Right forelimb (tissue), 1 donor: ENCODE results near the gene OTOP3.
"Not testable (repeated sequence)": the region's sequence is repeated elsewhere in the genome, so short reads cannot be mapped to it uniquely, and the experiment has no call there.

Experiments used
- DNase-seq: peaks from one replicate; pipeline ENCODE4 v3.0.0-alpha.2; 2018

OTOP3 gene

DNA sequence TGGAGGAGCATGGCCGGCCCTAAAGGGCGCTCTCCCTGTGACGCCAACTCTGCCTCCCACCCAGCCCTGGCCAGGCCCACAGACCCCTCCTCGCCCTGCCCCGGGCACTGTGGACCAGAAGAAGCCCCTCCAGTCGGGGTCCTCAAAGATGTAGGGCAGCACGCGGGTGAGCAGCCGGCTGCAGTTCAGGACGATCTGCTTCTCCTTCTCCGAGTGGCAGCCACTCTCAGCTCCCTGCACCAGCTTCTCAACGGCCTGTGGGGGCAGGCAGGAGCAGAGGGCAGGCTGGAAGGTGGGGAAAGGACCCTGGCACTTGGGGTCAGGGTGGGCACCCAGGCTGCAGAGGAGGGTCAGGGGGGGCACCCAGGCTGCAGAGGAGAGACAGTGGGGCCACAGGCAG lies 28.0 kb downstream of the OTOP3 start:
- no peak for DNase-seq

GRCh38 chr17:74964246-74964761 lies 28.6 kb downstream of the OTOP3 start:
- DNase-seq: no peak

DNA sequence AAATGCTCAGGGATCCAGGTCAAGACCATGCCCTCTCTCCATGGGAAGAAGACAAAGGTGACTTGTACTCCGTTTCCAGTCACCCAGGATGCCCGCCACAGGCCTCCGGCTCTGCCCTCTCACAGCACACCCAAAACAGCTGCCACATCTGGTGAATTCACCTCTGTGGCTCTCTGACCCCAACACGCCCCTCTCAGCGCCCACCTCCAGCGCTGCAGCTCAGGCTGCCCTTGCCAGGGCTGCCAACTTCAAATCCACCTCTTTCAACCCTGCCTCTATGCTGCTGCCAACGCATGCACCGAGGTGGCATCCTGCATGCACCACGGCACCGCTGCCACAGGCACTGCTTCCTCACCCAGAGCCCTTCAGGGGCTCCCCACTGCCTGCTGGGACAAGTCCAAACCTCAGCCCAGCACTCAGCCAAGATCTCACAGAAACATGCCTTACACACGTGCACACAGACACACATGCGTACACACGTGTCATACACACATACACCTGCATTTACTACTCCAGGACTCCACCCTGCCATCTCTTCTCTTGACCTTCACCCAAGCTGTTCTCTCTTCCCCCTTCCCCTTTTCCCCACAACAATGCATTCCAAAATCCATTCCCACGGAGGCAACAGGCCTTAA lies 29.4 kb downstream of the OTOP3 start:
- DNase-seq: no peak

- no peak for DNase-seq
Observed at GRCh38 chr17:74968361-74968780, 32.7 kb downstream of the OTOP3 start.

- not testable (repeated sequence) for DNase-seq
Observed at GRCh38 chr17:74969501-74969900, 33.8 kb downstream of the OTOP3 start.

DNA sequence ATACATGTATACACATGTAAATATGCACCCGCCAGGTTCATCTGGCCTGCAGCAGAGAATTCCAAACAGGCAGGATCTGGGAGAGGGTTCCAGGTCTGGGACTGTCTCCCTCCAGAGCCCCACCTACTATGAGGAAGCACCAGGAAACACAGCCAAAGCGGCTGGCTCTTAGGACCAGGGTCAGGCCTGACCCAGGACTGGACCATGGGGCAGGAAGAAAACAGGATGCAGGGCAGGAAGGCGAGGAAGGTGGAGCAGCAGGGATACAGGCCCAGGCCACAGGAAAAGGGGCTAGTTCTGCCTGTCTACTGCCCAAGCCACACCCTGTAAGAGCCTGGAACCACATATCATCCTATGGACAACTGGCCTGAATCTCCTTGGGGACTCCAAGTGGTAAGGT lies 34.7 kb downstream of the OTOP3 start:
- no peak for DNase-seq

- no peak for DNase-seq
Observed at GRCh38 chr17:74971069-74971841, 35.6 kb downstream of the OTOP3 start.

DNA sequence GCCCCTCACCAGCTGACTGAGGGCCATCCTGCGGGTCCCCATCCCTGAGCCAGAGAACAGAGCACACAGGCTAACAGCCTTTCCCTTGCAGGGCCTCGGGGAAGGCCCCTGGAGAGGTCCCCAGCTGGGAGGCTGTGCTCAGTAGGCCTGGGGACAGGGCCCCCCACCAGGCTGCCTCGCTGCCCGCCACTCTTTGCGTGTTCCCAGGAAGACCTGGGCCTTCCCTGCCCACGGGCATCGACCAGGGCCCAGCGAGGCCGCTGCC lies 36.1 kb downstream of the OTOP3 start:
- DNase-seq: no peak

- no peak for DNase-seq
Observed at GRCh38 chr17:74972107-74972972, 36.6 kb downstream of the OTOP3 start, which contains the start of gene HID1. Gene HID1, minus strand, starts transcription at chr17:74972759. Its CDS starts 103 bp downstream, at chr17:74972656.

DNA sequence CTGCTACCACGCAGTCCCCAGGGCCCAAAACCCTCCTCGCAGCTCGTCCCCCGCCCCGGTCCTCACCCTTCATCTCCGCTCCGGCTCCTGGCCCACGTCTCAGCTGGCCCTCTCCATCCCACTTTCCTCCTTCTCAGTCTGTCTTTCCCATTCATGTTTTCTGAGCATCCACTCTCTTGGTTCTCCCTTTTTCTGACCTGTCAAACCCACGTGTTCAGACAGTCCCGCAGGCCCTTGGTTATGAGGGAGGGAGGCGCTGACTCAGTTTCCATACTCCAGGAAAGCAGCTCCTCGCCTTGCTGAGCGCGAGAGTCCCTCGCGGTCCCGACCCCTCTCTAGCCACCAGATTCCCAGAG lies 37.3 kb downstream of the OTOP3 start:
- DNase-seq: no peak

GRCh38 chr17:74975943-74976342 lies 40.2 kb downstream of the OTOP3 start:
- DNase-seq: no peak

GRCh38 chr17:74977802-74978201 lies 42.1 kb downstream of the OTOP3 start:
- DNase-seq: no peak

DNA sequence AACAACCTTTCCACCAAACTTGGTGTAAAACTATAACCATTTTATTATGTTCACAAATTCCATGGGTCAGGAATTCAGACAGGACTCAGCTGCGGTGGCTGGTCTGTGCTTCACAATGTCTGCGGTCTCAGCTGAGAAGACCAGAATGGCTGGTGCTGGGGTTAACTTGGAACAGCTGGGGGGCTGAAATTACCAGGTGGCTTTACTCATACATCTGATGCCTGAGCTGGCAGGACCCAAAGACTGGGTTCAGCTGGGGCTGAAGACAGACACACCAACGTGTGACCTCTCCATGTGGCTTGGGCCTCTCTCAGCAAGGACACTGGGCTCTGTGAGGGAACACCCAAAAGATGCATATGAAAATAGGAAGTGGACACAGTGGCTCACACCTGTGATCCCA lies 42.5 kb downstream of the OTOP3 start:
- no peak for DNase-seq

- no peak for DNase-seq
Observed at GRCh38 chr17:74979408-74980146, 43.9 kb downstream of the OTOP3 start.

DNA sequence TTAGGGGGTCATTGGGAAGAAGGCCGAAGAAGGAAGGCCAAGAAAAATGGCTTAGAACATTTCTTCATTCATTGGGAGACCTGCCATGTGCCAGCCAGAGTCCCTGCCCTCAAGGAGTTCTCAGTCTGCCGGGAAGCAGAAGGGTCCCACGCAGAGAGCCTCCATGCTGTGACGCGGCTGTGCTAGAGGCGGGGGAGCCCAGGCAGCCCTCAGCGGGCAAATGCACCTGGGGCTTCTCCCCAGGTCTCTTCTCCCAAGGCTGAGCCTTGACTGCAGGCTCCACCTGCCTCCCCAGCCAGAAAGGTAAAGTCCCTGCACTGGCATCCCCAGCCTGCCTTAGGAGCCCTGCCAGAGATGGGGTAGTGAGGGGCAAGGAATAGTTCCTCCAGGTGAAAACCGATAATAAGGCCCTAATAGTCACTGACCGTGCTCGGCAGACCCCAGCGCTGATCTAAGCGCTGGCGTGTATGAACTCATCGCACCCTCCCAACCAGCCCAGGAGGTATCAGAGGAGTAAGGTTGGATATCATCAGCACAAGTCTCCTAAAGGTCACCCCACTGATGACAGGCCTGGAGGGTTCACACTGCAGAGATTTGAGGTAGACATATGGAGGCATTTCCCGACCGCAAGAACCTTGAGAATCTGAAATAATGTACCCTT lies 45.8 kb downstream of the OTOP3 start:
- no peak for DNase-seq

DNA sequence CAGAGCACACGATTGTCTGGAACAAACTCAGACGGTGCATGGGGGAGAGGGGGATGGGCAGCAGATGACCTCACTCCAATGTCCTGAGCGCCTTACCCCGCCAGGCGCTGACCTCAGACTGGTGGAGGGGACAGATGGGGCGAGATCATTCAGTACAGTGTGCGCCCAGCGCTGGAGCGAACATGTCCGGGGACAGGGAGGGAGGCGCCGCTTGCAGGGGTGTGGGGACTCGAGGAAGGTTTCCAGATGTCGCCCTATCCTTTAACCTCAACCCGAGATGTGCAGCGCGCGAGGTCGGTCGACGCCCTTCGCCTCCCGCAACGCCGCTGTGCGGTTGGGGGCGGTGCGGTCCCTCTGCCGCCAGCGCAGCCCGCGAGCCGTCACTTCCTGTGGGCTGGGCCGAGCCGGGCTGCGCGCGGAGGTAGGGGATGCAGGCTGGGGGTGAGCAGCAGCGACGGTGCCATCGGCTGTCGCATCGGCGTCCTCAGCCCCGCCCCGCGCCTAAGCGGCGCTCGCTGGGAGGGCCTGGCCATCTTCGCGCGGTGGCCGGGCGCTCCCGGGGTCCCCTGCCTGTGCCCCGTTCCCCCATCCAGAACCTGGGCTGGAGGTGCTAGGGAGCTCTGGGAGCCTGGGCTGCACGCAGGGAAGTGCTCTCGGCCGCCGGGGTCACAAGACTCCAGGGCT lies 46.4 kb downstream of the OTOP3 start:
- DNase-seq: peak; percentile 79

DNA sequence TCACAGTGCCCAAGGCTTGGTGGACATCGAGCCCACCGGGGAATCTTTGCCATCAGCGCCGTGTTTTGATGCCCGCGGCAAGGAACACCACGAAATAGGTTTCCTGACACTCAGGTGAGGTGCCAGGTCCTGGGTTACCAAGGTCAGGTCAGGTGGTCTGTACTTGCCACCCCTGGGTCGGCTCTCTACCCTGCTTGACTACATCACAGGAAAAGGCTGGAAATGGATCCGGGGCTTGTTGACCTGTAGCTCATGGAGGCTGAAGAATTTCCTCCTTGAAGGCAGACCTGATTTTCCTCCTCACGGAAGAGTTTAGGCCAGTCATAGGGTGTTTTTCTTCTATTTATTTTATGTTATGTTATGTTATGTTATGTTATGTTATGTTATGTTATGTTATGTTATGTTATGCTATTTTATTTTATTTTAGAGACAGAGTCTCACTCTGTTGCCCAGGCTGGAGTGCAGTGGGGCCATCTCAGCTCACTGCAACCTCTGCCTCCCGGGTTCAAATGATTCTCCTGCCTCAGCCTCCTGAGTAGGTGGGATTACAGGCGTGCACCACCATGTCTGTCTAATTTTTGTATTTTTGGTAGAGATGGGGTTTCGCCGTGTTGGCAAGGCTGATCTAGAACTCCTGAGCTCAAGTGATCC lies 47.1 kb downstream of the OTOP3 start:
- DNase-seq: not testable (repeated sequence)

DNA sequence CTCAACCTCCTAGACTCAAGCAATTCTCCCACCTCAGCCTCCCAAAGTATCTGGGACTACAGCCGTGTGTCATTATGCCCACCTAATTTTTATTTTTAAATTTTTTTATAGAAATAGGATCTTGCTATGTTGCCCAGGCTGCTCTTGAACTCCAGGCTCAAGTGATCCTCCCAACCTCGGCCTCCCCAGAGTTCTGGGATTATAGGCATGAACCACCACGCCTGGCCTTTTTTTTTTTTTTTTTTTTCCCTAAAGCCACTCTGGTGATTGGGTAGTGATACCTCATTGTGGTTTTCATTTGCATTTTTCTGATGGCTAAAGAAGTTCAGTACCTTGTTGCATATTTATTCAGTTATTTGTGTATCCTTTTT lies 50.5 kb downstream of the OTOP3 start:
- no peak for DNase-seq

GRCh38 chr17:74987418-74987908 lies 51.8 kb downstream of the OTOP3 start, which contains the start of gene CDR2L:
Gene CDR2L, plus strand, starts transcription at chr17:74987632. Its CDS starts 412 bp downstream, at chr17:74988044.
- peak; percentile 96 for DNase-seq

GRCh38 chr17:74987909-74988711 lies 52.4 kb downstream of the OTOP3 start:
- DNase-seq: peak; percentile 91
